GM19372 (cell line): Measurements from ENCODE around the gene CCDC116.
"Not testable (repeated sequence)": the region's sequence is repeated elsewhere in the genome, so short reads cannot be mapped to it uniquely, and the experiment has no call there.

Source experiments
- ATAC-seq: cut with Tn5 transposase; IDR thresholded peaks from one replicate; pipeline ENCODE4 v1.9.1; 2021; ENCODE audit warnings: mild to moderate bottlenecking, low read depth, moderate library complexity; ENCODE audit not compliant: unreplicated experiment

CCDC116 gene

GRCh38 chr22:21674638-21675245 lies 42.2 kb downstream of the CCDC116 start:
- no peak for ATAC-seq

- ATAC-seq = no peak
Measured at GRCh38 chr22:21677606-21678443, 45.3 kb downstream of the CCDC116 start.

- ATAC-seq = not testable (repeated sequence)
Measured at GRCh38 chr22:21678842-21679241, 46.3 kb downstream of the CCDC116 start.

GRCh38 chr22:21679383-21679782 lies 46.8 kb downstream of the CCDC116 start:
- ATAC-seq = no peak

GRCh38 chr22:21680830-21681565 lies 48.4 kb downstream of the CCDC116 start:
- ATAC-seq = no peak

- ATAC-seq = no peak
Measured at GRCh38 chr22:21681566-21682370, 49.2 kb downstream of the CCDC116 start.

- ATAC-seq = no peak
Measured at GRCh38 chr22:21682385-21683175, 50.0 kb downstream of the CCDC116 start.

GRCh38 chr22:21683401-21683811 lies 50.8 kb downstream of the CCDC116 start:
- no peak for ATAC-seq

- no peak for ATAC-seq
Measured at GRCh38 chr22:21684492-21685163, 52.1 kb downstream of the CCDC116 start.

GRCh38 chr22:21685164-21685513 lies 52.6 kb downstream of the CCDC116 start:
- no peak for ATAC-seq

GRCh38 chr22:21686193-21686608 lies 53.6 kb downstream of the CCDC116 start:
- no peak for ATAC-seq
